C4-2B (cell line): Measurements from ENCODE around the gene PASD1.

Source experiments
- H3K27ac ChIP-seq: fragments of 450-650 bp; 2 replicates; pipeline ENCODE4 v1.5.1; 2017
- ZFX ChIP-seq: fragments of 450-650 bp; IDR thresholded peaks from 2 replicates; pipeline ENCODE4 v1.6.1; 2017
- TF ChIP-seq, protein P1 (sequence below): fragments of 450-650 bp; conservative IDR thresholded peaks from 2 replicates; pipeline ENCODE4 v1.5.1; 2017; ENCODE audit warnings: mild to moderate bottlenecking

PASD1 gene

GRCh38 chrX:151703487-151703886 is 140.0 kb downstream of the PASD1 start:
- TF ChIP-seq, protein P1, sequence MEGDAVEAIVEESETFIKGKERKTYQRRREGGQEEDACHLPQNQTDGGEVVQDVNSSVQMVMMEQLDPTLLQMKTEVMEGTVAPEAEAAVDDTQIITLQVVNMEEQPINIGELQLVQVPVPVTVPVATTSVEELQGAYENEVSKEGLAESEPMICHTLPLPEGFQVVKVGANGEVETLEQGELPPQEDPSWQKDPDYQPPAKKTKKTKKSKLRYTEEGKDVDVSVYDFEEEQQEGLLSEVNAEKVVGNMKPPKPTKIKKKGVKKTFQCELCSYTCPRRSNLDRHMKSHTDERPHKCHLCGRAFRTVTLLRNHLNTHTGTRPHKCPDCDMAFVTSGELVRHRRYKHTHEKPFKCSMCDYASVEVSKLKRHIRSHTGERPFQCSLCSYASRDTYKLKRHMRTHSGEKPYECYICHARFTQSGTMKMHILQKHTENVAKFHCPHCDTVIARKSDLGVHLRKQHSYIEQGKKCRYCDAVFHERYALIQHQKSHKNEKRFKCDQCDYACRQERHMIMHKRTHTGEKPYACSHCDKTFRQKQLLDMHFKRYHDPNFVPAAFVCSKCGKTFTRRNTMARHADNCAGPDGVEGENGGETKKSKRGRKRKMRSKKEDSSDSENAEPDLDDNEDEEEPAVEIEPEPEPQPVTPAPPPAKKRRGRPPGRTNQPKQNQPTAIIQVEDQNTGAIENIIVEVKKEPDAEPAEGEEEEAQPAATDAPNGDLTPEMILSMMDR, result no peak
- TF ChIP-seq ZFX, result no peak
- no peak overlapping the region for H3K27ac ChIP-seq

- TF ChIP-seq, protein P1, result no peak
- TF ChIP-seq ZFX, result no peak
- H3K27ac ChIP-seq, result no peak overlapping the region
Measured at GRCh38 chrX:151704041-151704663, 140.7 kb downstream of the PASD1 start.

DNA sequence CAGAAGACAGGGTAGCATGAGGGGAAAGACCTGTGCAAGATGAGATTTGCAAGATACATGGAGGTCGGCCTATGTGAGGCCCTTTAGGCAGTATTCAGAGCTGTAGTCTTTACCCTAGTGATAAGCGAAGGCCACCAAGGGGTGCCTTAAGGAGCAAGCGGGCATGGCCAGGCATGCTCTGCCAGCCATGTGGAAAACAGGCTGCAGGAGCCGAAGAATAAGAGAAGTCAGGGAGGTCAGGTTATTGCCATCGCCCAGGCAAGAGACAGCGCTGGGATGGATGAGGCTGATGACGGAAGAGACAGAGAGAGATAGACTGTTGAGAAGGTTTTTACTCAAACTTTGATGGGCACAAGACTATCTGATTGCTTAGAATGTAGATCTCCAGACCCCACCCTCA is 145.3 kb downstream of the PASD1 start:
- no peak overlapping the region for H3K27ac ChIP-seq
- TF ChIP-seq, protein P1, result no peak
- no peak for TF ChIP-seq ZFX

DNA sequence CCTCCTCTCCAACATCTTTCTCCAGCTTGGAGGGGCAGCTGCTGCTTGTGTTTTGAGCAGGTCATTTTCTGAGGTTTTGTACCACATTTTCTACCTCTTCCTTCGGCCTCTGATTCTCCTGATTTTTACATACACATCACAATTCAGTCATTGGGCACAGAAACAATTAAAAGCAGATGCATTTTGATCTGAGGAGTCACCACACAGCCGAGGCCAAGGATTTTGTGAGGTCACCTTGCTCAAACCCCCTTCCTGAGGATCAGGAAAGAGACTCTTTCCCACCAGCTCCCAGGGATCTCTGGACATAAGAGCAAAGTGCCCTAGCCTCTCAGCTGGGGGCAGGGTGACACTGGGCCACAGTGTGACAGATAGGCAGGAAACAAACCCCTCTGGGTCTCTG is 147.0 kb downstream of the PASD1 start:
- no peak overlapping the region for H3K27ac ChIP-seq
- TF ChIP-seq, protein P1, result no peak
- no peak for TF ChIP-seq ZFX

GRCh38 chrX:151711154-151711553 is 147.7 kb downstream of the PASD1 start:
- no peak overlapping the region for H3K27ac ChIP-seq

DNA sequence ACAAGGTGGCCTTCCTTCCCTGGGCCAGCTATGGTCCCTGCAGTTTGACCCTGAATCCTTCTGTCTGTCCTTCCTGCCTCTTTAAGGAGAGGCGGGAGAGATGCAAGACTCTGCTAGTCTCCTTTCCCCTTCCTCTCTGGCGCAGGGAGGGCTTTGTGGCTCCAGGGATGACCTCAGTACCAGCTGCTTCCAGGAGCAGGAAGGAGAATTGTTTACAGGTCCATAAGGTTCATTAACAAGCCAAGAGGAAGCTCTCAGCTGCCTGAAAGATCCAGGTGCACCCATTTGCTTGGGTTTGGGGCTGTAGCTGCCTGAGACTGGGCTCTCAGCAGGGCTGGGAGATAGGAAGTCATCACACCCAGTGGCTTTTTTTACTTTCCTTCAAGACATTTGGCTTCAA is 148.3 kb downstream of the PASD1 start:
- TF ChIP-seq ZFX, result no peak
- TF ChIP-seq, protein P1, result no peak
- no peak overlapping the region for H3K27ac ChIP-seq

More at GRCh38 chrX:151711154-151711553, 147.7 kb downstream of the PASD1 start:
- no peak for TF ChIP-seq ZFX
- TF ChIP-seq, protein P1, result no peak

GRCh38 chrX:151712253-151712652 is 148.8 kb downstream of the PASD1 start:
- no peak for TF ChIP-seq ZFX
- TF ChIP-seq, protein P1, result no peak
- no peak overlapping the region for H3K27ac ChIP-seq
